OCI-LY3 (cell line): ENCODE data around the gene ASH1L.
"Not testable (repeated sequence)": the region's sequence is repeated elsewhere in the genome, so short reads cannot be mapped to it uniquely, and the experiment has no call there.

Experiments used
- CTCF ChIP-seq: fragments of 200-600, 300-600 bp; sonication (generic); IDR thresholded peaks from 2 replicates; pipeline ENCODE4 v1.5.1; 2014; ENCODE audit warnings: antibody characterized with exemption, low read length, low read depth
- EZH2phosphoT487 ChIP-seq: fragments of 200-600 bp; shearing (Covaris generic); IDR thresholded peaks from 2 replicates; pipeline ENCODE4 v1.6.1; 2018; ENCODE audit warnings: antibody characterized with exemption, mixed run types, low read depth

GRCh38 chr1:155486952-155487351 is 75.7 kb downstream of the ASH1L start:
- TF ChIP-seq CTCF, EZH2phosphoT487: not testable (repeated sequence)
